Heart left ventricle (tissue), 13 donors: ENCODE data around the gene RALGPS1.

Experiments used
- POLR2A ChIP-seq, 2 donors: fragments of 450-650 bp; IDR thresholded peaks; one replicate each; pipeline ENCODE4 v1.6.1; 2017; ENCODE audit warnings: antibody characterized with exemption in 2 of 2, mild to moderate bottlenecking in 2 of 2, moderate library complexity in 2 of 2
- TF ChIP-seq, protein P1 (sequence below), 12 donors: fragments of 200-600 bp; sonication (generic) in 4 of 12; IDR thresholded peaks; one replicate each; pipeline versions ENCODE4 v1.5.0 to v1.8.0; 2018 to 2022; ENCODE audit warnings: antibody characterized with exemption in 12 of 12, mild to moderate bottlenecking in 5 of 12
- donor health status: ischemic (EF 13 %, LVEDD 7.1; RV severe dilation, severe dysfunction).
- donor health status: DM: no; HTN: yes; CAD: no.
- donor health status: DM: no; HTN: no; CAD: no.
- donor health status: ischemic (EF 25% LVEDD 6.9; RV normal size, moderate dysfunction).
- donor health status: ischemic (EF 25% LVEDD 5.7; RV mildly dilated, moderate dysfunction).
- donor health status: ischemic (EF 35%, LVEDD 5.7; RV mildly dilated, moderate dysfunction).
- donor health status: nonischemic (EF 11% LVEDD 7.7; RV severe dilation, severe dysfunction).
- donor health status: DM: yes; HTN: yes; CAD: no.
- donor health status: PGD.
- donor health status: ischemic (EF 29% LVEDD 5.4; RV normal size, mild dysfunction).
- donor health status: nonischemic (EF 23%, LVEDD 6.1; RV moderate dilation, normal function).

DNA sequence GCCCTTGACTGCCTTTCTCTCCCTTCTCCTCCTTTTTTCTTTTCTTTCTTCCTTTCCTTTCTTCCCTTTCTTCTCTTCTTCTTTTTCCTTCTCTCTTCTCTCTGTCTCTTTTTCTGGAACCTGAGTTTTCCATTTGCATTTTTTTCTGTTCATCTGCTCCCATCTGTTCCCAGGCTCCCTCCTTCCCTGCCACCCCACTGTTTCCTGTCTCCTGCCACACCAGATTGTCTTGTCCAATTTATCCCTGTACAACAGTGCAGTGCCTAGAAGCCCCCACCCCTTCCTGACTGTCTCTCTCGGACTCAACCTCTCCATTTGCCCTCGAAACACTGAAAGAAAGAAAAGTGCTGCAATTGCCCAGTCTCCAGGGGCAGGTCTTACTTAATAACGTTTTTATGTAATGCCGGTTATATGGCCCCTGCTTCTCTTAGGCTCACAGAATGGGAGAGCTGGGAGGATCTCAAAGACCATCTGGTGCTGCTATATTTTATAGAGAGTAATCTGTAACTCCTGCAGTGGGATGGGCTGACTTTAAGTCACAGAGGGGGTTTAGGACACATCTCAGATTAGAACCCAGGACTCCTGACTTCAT is 101.4 kb downstream of the RALGPS1 start:
- TF ChIP-seq, protein P1, sequence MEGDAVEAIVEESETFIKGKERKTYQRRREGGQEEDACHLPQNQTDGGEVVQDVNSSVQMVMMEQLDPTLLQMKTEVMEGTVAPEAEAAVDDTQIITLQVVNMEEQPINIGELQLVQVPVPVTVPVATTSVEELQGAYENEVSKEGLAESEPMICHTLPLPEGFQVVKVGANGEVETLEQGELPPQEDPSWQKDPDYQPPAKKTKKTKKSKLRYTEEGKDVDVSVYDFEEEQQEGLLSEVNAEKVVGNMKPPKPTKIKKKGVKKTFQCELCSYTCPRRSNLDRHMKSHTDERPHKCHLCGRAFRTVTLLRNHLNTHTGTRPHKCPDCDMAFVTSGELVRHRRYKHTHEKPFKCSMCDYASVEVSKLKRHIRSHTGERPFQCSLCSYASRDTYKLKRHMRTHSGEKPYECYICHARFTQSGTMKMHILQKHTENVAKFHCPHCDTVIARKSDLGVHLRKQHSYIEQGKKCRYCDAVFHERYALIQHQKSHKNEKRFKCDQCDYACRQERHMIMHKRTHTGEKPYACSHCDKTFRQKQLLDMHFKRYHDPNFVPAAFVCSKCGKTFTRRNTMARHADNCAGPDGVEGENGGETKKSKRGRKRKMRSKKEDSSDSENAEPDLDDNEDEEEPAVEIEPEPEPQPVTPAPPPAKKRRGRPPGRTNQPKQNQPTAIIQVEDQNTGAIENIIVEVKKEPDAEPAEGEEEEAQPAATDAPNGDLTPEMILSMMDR (IDR thresholded peaks at IDR 0.05): no peak
- no peak for TF ChIP-seq POLR2A (IDR thresholded peaks at IDR 0.05)
